GM10248 (cell line): Measurements from ENCODE around the gene ZNF44.

ENCODE experiments used
- CTCF ChIA-PET: fragments of 300-600 bp; sonication (Branson Sonifier 250); formaldehyde crosslinking; extraction: SDS; loops from one replicate; lab custom pipeline; 2021; ENCODE audit warnings: antibody characterized with exemption; lab: Yijun Ruan, JAX
- POLR2A ChIA-PET: fragments of 350-650 bp; sonication (Branson Sonifier 250); formaldehyde crosslinking; extraction: SDS; loops from one replicate; lab custom pipeline; 2020; ENCODE audit warnings: antibody characterized with exemption; lab: Yijun Ruan, JAX
- DNase-seq: peaks from one replicate; pipeline ENCODE4 v3.0.0; 2012; ENCODE audit errors: extremely low spot score
- TF ChIP-seq, protein P1 (sequence below): IDR thresholded peaks from 2 replicates; pipeline ENCODE4 v1.5.1; 2012; ENCODE audit warnings: mild to moderate bottlenecking, low read depth; ENCODE audit errors: extremely low read depth, missing control alignments, control extremely low read depth

The ZNF44 gene

DNA sequence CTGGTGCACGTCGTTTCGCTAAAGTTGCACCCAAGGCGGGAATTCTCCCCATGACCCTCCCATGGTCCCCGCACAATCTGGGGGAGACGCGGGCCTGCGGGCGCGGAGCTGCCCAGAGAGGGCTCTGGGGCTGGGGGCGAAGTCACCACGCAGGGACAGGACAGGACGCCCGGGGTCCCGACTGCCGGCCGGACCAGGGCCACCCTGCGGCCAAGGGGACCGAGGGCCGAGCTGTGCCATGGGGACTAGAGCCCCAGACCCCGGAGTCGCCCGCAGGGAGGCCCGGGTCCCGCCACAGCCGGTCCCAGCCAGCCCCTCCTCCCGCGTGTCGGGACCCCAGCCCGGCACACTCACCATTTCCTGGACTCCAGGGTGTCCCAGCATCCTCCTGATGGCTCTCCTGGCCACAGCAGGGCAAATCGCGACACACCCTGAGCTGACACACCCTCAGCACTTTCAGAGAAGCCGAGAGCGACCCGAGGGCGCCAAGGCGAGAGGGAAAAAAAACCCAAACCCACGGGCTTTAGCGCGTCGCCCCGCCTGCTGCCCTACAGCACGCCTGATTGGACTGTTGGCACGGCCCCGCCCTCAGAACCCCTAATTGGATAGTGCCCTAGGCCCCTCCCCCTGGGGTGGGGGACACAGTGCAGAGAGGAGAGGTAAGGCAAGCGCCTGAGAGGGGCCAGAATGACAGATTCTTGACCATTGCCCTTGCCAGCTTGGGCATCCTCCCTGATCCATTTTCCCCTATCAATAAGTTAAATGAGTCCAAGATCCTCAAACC, 28.6 kb downstream of the ZNF44 start:
- CTCF ChIA-PET = no interaction called here

DNA sequence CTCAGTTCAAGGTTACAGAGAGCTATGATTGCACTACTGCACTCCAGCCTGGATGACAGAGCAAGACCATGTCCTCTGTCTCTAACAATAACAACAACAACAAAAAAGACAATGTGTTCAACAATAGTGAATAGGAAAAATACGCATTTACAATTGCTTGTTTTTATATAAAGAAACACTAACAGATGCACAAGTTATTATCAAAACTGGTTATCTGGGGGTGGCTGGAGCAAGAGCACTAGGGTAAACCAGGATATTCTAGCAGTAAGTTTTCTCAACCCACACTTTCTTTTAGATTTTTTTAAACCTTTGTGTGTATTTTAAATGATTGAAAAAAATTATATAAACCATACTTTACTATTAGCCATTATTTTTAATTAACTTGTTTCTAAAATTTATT, 33.1 kb downstream of the ZNF44 start:
- TF ChIP-seq, protein P1, sequence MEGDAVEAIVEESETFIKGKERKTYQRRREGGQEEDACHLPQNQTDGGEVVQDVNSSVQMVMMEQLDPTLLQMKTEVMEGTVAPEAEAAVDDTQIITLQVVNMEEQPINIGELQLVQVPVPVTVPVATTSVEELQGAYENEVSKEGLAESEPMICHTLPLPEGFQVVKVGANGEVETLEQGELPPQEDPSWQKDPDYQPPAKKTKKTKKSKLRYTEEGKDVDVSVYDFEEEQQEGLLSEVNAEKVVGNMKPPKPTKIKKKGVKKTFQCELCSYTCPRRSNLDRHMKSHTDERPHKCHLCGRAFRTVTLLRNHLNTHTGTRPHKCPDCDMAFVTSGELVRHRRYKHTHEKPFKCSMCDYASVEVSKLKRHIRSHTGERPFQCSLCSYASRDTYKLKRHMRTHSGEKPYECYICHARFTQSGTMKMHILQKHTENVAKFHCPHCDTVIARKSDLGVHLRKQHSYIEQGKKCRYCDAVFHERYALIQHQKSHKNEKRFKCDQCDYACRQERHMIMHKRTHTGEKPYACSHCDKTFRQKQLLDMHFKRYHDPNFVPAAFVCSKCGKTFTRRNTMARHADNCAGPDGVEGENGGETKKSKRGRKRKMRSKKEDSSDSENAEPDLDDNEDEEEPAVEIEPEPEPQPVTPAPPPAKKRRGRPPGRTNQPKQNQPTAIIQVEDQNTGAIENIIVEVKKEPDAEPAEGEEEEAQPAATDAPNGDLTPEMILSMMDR = no peak
- ChIA-PET POLR2A (no interaction called here), CTCF (no interaction called here)
- no peak for DNase-seq

More for the DNA sequence above, 28.6 kb downstream of the ZNF44 start:
- TF ChIP-seq, protein P1 = no peak
- POLR2A ChIA-PET = no interaction called here
- DNase-seq = no peak

DNA sequence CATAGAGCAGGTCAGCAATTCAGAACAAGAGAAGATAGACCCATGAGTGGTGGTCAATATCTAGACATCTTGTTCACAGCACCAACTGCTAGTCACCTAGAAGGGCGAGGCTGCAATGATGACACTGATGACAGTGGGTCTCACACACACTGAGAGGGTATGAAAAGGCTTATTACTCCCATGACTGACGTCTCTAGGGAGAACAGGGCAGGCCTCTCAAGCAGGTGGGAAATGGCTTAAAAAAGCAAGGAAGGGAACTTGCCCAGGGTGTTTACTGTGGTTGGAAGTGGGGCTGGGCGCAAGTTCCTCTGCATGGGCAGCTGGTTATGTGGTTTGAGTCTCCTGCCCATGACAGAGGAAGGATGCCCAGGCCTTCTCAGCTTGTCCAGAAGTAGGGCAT, 33.8 kb downstream of the ZNF44 start:
- ChIA-PET POLR2A (no interaction called here), CTCF (no interaction called here)
- no peak for DNase-seq
- TF ChIP-seq, protein P1 = no peak

DNA sequence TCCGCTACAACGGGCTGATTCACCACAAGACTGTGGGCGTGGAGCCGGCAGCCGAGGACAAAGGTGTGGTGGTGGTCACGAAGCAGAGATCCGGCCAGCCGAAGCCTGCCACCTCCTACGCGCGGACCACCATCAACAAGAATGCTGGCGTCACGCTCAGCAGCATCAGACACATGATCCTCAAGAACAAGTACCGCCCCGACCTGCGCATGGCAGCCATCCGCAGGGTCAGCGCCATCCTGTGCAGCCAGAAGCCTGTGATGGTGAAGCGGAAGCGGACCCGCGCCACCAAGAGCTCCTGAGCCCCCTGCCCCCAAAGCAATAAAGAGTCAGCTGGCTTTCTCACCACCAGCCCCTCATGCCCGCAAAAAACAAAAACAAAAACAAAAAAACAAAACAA, 34.4 kb downstream of the ZNF44 start:
- POLR2A ChIA-PET = no interaction called here
- CTCF ChIA-PET = no interaction called here
- no peak for DNase-seq
- TF ChIP-seq, protein P1 = no peak

DNA sequence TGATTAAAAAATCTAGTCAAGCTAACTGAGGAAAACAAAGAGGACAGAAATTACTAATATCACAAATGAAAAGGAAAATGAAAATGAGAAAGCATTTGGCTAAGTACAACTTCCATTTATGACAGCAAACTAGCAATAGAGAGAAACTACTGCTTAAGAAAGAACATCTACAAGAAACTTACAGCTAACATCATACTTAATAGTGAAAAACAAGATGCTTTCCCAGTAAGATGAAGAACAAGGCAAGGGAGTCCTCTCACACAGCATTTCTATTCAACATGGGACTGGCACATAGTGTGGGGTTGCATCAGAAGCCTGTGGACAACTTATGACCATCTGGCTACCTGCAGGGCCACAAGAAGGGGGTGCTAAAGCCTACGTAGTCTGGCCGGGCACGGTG, 39.3 kb downstream of the ZNF44 start:
- POLR2A ChIA-PET = no interaction called here
- DNase-seq = no peak
- TF ChIP-seq, protein P1 = no peak
- CTCF ChIA-PET = no interaction called here

DNA sequence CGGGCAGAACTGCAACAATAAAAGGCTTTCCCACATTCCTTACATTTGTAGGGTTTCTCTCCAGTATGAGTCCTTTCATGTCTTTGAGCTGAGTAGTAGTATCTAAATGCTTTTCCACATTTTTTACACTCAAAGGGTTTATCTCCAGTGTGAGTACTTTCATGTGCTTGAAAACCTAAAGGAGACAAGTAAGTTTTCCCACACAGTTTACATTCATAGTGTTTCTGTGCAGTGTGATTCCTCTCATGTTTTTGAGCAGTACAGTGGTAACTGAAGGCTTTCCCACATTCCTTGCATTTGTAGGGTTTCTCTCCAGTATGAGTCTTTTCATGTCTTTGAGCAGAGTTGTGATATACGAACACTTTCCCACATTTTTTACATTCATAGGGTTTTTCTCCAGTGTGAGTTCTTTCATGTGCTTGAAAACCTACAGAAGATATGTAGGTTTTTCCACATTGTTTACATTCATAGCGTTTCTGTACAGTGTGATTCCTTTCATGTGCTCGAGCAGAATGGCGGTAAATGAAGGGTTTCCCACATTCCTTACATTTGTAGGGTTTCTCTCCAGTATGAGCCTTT, 47.0 kb downstream of the ZNF44 start:
- CTCF ChIA-PET = no interaction called here
- POLR2A ChIA-PET = no interaction called here
- TF ChIP-seq, protein P1 = no peak
- no peak for DNase-seq
